ENCODE measurements around the gene PPP2R2C.

The PPP2R2C gene

GRCh38 chr4:6491235-6491634 is 18.8 kb upstream of the PPP2R2C start:
- TF ChIP-seq, protein P1, sequence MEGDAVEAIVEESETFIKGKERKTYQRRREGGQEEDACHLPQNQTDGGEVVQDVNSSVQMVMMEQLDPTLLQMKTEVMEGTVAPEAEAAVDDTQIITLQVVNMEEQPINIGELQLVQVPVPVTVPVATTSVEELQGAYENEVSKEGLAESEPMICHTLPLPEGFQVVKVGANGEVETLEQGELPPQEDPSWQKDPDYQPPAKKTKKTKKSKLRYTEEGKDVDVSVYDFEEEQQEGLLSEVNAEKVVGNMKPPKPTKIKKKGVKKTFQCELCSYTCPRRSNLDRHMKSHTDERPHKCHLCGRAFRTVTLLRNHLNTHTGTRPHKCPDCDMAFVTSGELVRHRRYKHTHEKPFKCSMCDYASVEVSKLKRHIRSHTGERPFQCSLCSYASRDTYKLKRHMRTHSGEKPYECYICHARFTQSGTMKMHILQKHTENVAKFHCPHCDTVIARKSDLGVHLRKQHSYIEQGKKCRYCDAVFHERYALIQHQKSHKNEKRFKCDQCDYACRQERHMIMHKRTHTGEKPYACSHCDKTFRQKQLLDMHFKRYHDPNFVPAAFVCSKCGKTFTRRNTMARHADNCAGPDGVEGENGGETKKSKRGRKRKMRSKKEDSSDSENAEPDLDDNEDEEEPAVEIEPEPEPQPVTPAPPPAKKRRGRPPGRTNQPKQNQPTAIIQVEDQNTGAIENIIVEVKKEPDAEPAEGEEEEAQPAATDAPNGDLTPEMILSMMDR (conservative IDR thresholded peaks at IDR 0.05; ENCODE audit: low read depth), result no peak
- no peak for DNase-seq (ENCODE audit: low spot score)
- CTCF ChIA-PET, result no interaction called here
- H3K27ac ChIP-seq, result no peak overlapping the region
- POLR2A ChIA-PET (ENCODE audit: low non-redundant PET), result no interaction called here

GRCh38 chr4:6489927-6490326 is 17.5 kb upstream of the PPP2R2C start:
- CTCF ChIA-PET, result no interaction called here
- POLR2A ChIA-PET (ENCODE audit: low non-redundant PET), result no interaction called here
- no peak for DNase-seq (ENCODE audit: low spot score)
- H3K27ac ChIP-seq, result no peak overlapping the region
- TF ChIP-seq, protein P1 (conservative IDR thresholded peaks at IDR 0.05; ENCODE audit: low read depth), result no peak

DNA sequence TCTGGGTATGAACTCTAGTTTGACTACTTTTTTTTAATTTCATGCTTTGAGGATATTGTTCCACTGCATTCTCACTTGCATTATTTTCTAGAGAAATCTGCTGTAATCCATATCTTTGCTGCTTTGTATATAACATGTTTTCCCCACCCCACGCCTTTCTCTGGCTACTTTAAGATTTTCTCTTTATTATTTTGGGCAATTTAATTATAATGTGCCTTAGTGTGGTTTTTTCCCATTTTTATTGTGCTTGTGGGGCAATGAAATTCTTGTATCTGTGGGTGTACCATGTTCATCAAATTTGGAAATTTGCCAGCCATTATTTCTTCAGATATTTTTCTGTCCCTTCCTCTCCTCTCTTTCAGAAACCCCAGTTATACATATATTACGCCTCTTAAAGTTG is 15.1 kb upstream of the PPP2R2C start:
- DNase-seq (ENCODE audit: low spot score), result no peak
- ChIA-PET POLR2A (ENCODE audit: low non-redundant PET) (no interaction called here), CTCF (interaction anchor here (0.6 kb wide), 1 partner anchor 109 kb away, joined by 3 read pairs; no protein-coding TSS in a partner anchor)
- no peak overlapping the region for H3K27ac ChIP-seq
- TF ChIP-seq, protein P1 (conservative IDR thresholded peaks at IDR 0.05; ENCODE audit: low read depth), result no peak

DNA sequence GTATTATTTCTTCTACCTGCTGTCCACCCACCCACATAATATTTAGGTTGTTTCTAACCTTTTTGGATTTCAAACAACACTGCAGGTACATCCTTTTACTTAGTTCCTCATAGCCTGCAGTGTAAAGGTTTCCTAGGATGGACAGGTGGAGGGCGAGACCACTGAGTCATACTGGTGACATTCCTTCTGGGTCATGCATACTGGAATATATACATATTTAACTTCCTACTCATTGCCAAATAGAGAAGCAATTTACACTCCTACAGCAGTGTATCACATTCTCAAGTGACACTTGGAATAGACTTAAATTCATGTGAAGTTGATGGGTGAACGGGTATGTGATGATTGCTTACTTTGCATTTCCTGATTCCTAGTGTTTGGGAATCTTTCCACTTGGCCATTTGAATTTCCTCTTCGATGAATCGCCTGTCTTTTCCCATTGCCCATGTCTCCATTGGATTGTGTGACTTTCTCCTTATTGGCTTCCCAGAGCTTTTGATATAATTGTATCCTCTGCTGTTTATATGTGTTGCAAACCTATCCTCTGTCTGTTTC is 8.2 kb upstream of the PPP2R2C start:
- TF ChIP-seq, protein P1 (conservative IDR thresholded peaks at IDR 0.05; ENCODE audit: low read depth), result no peak
- no peak overlapping the region for H3K27ac ChIP-seq
- DNase-seq (ENCODE audit: low spot score), result no peak
- POLR2A ChIA-PET (ENCODE audit: low non-redundant PET), result no interaction called here
- CTCF ChIA-PET, result no interaction called here

- no peak for DNase-seq (ENCODE audit: low spot score)
- no peak overlapping the region for H3K27ac ChIP-seq
- POLR2A ChIA-PET (ENCODE audit: low non-redundant PET), result no interaction called here
- TF ChIP-seq, protein P1 (conservative IDR thresholded peaks at IDR 0.05; ENCODE audit: low read depth), result no peak
- CTCF ChIA-PET, result interaction anchor here (1.0 kb wide), 1 partner anchor 15 kb away, joined by 4 read pairs; no protein-coding TSS in a partner anchor
Measured at GRCh38 chr4:6478546-6479220, 6.3 kb upstream of the PPP2R2C start.

- ChIA-PET CTCF (interaction anchor here (0.5 kb wide), 1 partner anchor 239 kb away, joined by 3 read pairs; the partner anchor contains the start of gene BLOC1S4), POLR2A (ENCODE audit: low non-redundant PET) (no interaction called here)
- no peak for DNase-seq (ENCODE audit: low spot score)
- TF ChIP-seq, protein P1 (conservative IDR thresholded peaks at IDR 0.05; ENCODE audit: low read depth), result no peak
- no peak overlapping the region for H3K27ac ChIP-seq
Measured at GRCh38 chr4:6476893-6477292, 4.5 kb upstream of the PPP2R2C start.

Data from RWPE1 (cell line).